GM23248 (cell line): ENCODE data around the gene EFNA1. TPM values are rescaled to one million over a fixed set of nuclear protein-coding genes. Genes with fewer than 3 reads are reported as not detected.

Source experiments
- DNase-seq: peaks from one replicate; pipeline ENCODE4 v3.0.0-alpha.2; 2015
- H2AFZ ChIP-seq: fragments of 200-600 bp; sonication (generic); 2 replicates; pipeline ENCODE4 v1.6.1; 2016; ENCODE audit warnings: antibody characterized with exemption
- H3F3A ChIP-seq: fragments of 200-600 bp; sonication (generic); 2 replicates; pipeline ENCODE4 v1.6.1; 2016; ENCODE audit warnings: mild to moderate bottlenecking, antibody characterized with exemption, mixed run types; ENCODE audit not compliant: insufficient read depth
- H3K27ac ChIP-seq: fragments of 200-600 bp; sonication (generic); 2 replicates; pipeline ENCODE4 v1.5.1; 2016; ENCODE audit warnings: mild to moderate bottlenecking
- H3K27me3 ChIP-seq: fragments of 200-600 bp; sonication (generic); replicated peaks from 2 replicates; pipeline ENCODE4 v1.6.1; 2016; ENCODE audit warnings: mild to moderate bottlenecking; ENCODE audit not compliant: insufficient read depth
- H3K36me3 ChIP-seq: fragments of 200-600 bp; sonication (generic); 2 replicates; pipeline ENCODE4 v1.6.1; 2016; ENCODE audit warnings: low read depth, mild to moderate bottlenecking
- H3K4me1 ChIP-seq: fragments of 200-600 bp; sonication (generic); 2 replicates; pipeline ENCODE4 v1.6.1; 2016; ENCODE audit warnings: mild to moderate bottlenecking; ENCODE audit not compliant: insufficient read depth
- H3K4me2 ChIP-seq: fragments of 200-600 bp; sonication (generic); one replicate; pipeline ENCODE4 v1.6.1; 2016; ENCODE audit warnings: mild to moderate bottlenecking; ENCODE audit not compliant: unreplicated experiment
- H3K4me3 ChIP-seq: fragments of 200-600 bp; sonication (generic); 2 replicates; pipeline ENCODE4 v1.5.1; 2016; ENCODE audit warnings: mild to moderate bottlenecking
- H3K79me2 ChIP-seq: fragments of 200-600 bp; sonication (generic); 2 replicates; pipeline ENCODE4 v1.6.1; 2016; ENCODE audit warnings: mild to moderate bottlenecking; ENCODE audit not compliant: insufficient read depth
- H3K9ac ChIP-seq: fragments of 200-600 bp; sonication (generic); 2 replicates; pipeline ENCODE4 v1.6.1; 2016; ENCODE audit warnings: mild to moderate bottlenecking
- H3K9me2 ChIP-seq: fragments of 200-600 bp; sonication (generic); 2 replicates; pipeline ENCODE4 v1.6.1; 2016; ENCODE audit warnings: mixed run types, mild to moderate bottlenecking, moderate library complexity; ENCODE audit not compliant: insufficient read depth
- H3K9me3 ChIP-seq: fragments of 200-600 bp; sonication (generic); one replicate; pipeline ENCODE4 v1.6.1; 2017; ENCODE audit warnings: low read depth
- H4K20me1 ChIP-seq: fragments of 200-600 bp; sonication (generic); 2 replicates; pipeline ENCODE4 v1.6.0; 2016; ENCODE audit not compliant: insufficient read depth
- EZH2 ChIP-seq: fragments of 200-600 bp; sonication (generic); IDR thresholded peaks from 2 replicates; pipeline ENCODE4 v1.6.1; 2018; ENCODE audit warnings: antibody characterized with exemption, mild to moderate bottlenecking; ENCODE audit not compliant: insufficient read depth, poor library complexity, severe bottlenecking
- EZH2phosphoT487 ChIP-seq: fragments of 200-600 bp; sonication (generic); IDR thresholded peaks from 2 replicates; pipeline ENCODE4 v1.6.1; 2018; ENCODE audit warnings: antibody characterized with exemption, moderate library complexity, mild to moderate bottlenecking, low read depth; ENCODE audit not compliant: insufficient read depth
- WGBS, 2 experiments: methylation state at CpG; one replicate each; pipeline ENCODE4 v1.1.6; 2015 to 2017; ENCODE audit warnings: low lambda C conversion rate in 2 of 2, low coverage in 1 of 2; ENCODE audit errors: missing lambda C conversion rate in 2 of 2; 5-methylcytosine and 5-hydroxymethylcytosine counted together
- in situ Hi-C: fragments of 300-500 bp; cut with MboI; formaldehyde crosslinking; loops from 2 replicates; pipeline ENCODE4 v1.15.0; 2020
- polyA plus RNA-seq: library from polyadenylated mRNA; unstranded; fragments of >200 nt; fragmentation: Nextera tagmentation; extraction: Ambion mirVana; gene quantifications from 2 replicates; pipeline ENCODE4 v1.2.1, GENCODE V29; 2016
- total RNA-seq: library from RNA; depleted of rRNA; stranded (reverse); fragments of >200 nt; shearing (Covaris generic); gene quantifications from 2 replicates; pipeline ENCODE4 v1.2.3, GENCODE V29; 2014

Gene EFNA1
- total and polyA plus RNA-seq, 2 experiments from 2014 or later: not detected

GRCh38 chr1:155082301-155083051 lies 45.2 kb upstream of the EFNA1 start:
- Histone ChIP-seq H3K36me3 (no peaks in the 10 kb centered on the region), H3K79me2 (no peaks in the 10 kb centered on the region), H4K20me1 (no peaks in the 10 kb centered on the region), H3K27ac (no peak overlapping the region), H3F3A (peaks cover 7% of the 10 kb centered on the region), H3K9me3 (no peaks in the 10 kb centered on the region), H3K9me2 (no peaks in the 10 kb centered on the region), H2AFZ (no peak overlapping the region), H3K27me3 (peaks cover 49% of the 10 kb centered on the region), H3K4me2 (no peak overlapping the region), H3K4me3 (no peak overlapping the region), H3K4me1 (peaks cover 5% of the 10 kb centered on the region; the same call in 1 of the 2 replicates), H3K9ac (no peak overlapping the region)
- peak; percentile 93 for TF ChIP-seq EZH2phosphoT487
- TF ChIP-seq EZH2: no peak
- 5 to 8% methylated on average over 36 of the region's 36 CpGs for WGBS, 2 experiments
- in situ Hi-C loops: no loop called here
- DNase-seq: peak; percentile 40

GRCh38 chr1:155083052-155083541 lies 44.6 kb upstream of the EFNA1 start:
- Histone ChIP-seq H3K9me2 (no peaks in the 10 kb centered on the region), H2AFZ (no peak overlapping the region), H3K4me3 (no peak overlapping the region), H3K4me1 (peaks cover 5% of the 10 kb centered on the region; the same call in 1 of the 2 replicates), H3K36me3 (no peaks in the 10 kb centered on the region), H3K27me3 (peaks cover 49% of the 10 kb centered on the region), H3K79me2 (no peaks in the 10 kb centered on the region), H3K9me3 (no peaks in the 10 kb centered on the region), H3K4me2 (no peak overlapping the region), H4K20me1 (no peaks in the 10 kb centered on the region), H3K27ac (no peak overlapping the region), H3K9ac (no peak overlapping the region), H3F3A (peaks cover 7% of the 10 kb centered on the region)
- TF ChIP-seq EZH2phosphoT487: no peak
- TF ChIP-seq EZH2: peak; percentile 37
- DNase-seq: no peak
- WGBS, 2 experiments: 45 to 48% methylated on average over 6 of the region's 6 CpGs
- in situ Hi-C loops: no loop called here

GRCh38 chr1:155083865-155084721 lies 43.6 kb upstream of the EFNA1 start:
- Histone ChIP-seq H3K27ac (no peak overlapping the region), H3K79me2 (no peaks in the 10 kb centered on the region), H3K9ac (peak overlapping the region; percentile 26; the same call in 1 of the 2 replicates), H3F3A (peaks cover 7% of the 10 kb centered on the region; the same call in 1 of the 2 replicates), H3K4me2 (peak overlapping the region; percentile 64), H3K9me2 (no peaks in the 10 kb centered on the region), H3K9me3 (no peaks in the 10 kb centered on the region), H4K20me1 (no peaks in the 10 kb centered on the region), H2AFZ (peak overlapping the region; percentile 94), H3K4me3 (peak overlapping the region; percentile 84), H3K4me1 (peaks cover 3% of the 10 kb centered on the region; the same call in 1 of the 2 replicates), H3K27me3 (peaks cover 49% of the 10 kb centered on the region), H3K36me3 (no peaks in the 10 kb centered on the region)
- peak; percentile 61 for DNase-seq
- WGBS, 2 experiments: 29 to 30% methylated on average over 16 to 19 of the region's 21 CpGs
- TF ChIP-seq EZH2: no peak
- TF ChIP-seq EZH2phosphoT487: no peak
- in situ Hi-C loops: no loop called here

GRCh38 chr1:155084722-155085503 lies 42.8 kb upstream of the EFNA1 start:
- H3K9me3 ChIP-seq: no peaks in the 10 kb centered on the region
- H3K27ac ChIP-seq: peak overlapping the region; percentile 52
- in situ Hi-C loops: no loop called here
- peak; percentile 95 for DNase-seq
- peak overlapping the region; percentile 94 for H2AFZ ChIP-seq
- no peaks in the 10 kb centered on the region for H3K79me2 ChIP-seq
- peak overlapping the region; percentile 71 for H3K9ac ChIP-seq
- no peaks in the 10 kb centered on the region for H3K36me3 ChIP-seq
- no peaks in the 10 kb centered on the region for H4K20me1 ChIP-seq
- H3K4me2 ChIP-seq: peak overlapping the region; percentile 64
- 3% methylated on average over 47 to 51 of the region's 67 CpGs for WGBS, 2 experiments
- no peaks in the 10 kb centered on the region for H3K4me1 ChIP-seq
- H3K9me2 ChIP-seq: no peaks in the 10 kb centered on the region
- peak overlapping the region; percentile 84 for H3K4me3 ChIP-seq
- TF ChIP-seq EZH2phosphoT487: no peak
- no peak for TF ChIP-seq EZH2
- peaks cover 41% of the 10 kb centered on the region for H3K27me3 ChIP-seq
- peaks cover 7% of the 10 kb centered on the region; the same call in 1 of the 2 replicates for H3F3A ChIP-seq
